ENCODE data around the gene TNPO1. TPM values are rescaled to one million over a fixed set of nuclear protein-coding genes. Genes with fewer than 3 reads are reported as not detected.
"Not testable (repeated sequence)": the region's sequence is repeated elsewhere in the genome, so short reads cannot be mapped to it uniquely, and the experiment has no call there.

Gene TNPO1
- total and polyA plus RNA-seq, 4 donors: 5.7 to 95.8 (median 29.2) TPM

DNA sequence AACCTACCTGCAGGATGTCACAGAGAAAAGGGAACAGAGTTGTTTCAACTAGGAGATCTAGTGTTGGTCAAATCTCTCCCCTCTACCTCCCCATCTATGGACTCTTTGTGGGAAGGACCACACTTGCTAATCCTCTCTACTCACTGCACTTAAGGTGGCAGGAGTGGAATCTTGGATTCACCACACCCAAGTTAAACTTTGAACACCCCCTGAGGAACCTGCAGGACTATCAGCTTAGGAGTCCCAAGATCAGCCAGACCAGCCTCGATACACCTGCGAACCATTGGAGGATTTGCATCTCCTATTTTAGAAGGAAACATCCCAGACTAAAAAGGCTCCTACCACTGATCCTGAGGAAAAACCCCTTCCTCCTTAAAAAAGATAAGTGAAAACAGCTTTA lies 116.2 kb downstream of the TNPO1 start:
- H3K36me3 ChIP-seq (ENCODE audit: control insufficient read depth in 4 of 4, insufficient read depth in 3 of 4, low read depth in 1 of 4, low read length in 3 of 4): not testable (repeated sequence)

DNA sequence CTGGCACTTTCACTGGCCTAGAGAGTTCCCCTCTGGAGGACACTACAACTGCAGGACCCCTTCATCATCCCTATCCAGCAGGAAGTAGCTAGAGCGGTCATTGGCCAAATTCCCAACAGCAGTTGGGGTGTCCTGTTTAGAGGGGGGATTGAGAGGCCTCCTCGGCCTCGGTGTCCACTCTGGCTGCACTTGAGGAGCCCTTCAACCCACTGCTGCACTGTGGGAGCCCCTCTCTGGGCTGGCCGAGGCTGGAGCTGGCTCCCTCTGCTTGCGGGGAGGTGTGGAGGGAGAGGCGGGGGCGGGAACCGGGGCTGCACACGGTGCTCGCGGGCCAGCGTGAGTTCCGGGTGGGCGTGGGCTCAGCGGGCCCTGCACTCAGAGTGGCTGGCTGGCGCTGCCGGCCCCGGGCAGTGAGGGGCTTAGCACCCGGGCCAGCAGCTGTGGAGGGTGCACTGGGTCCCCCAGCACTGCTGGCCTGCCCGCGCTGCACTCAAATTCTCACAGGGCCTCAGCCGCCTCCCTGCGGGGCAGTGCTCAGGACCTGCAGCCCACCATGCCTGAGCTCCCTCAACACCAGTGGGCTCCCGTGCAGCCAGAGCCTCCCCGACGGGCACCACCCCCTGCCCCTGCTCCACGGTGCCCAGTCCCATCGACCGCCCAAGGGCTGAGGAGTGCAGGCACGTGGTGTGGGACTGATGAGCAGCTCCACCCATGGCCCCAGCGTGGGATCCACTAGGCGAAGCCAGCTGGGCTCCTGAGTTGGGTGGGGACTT lies 118.7 kb downstream of the TNPO1 start:
- not testable (repeated sequence) for H3K9me3 ChIP-seq (ENCODE audit: control insufficient read depth in 4 of 4, low read length in 3 of 4); H3K27me3 ChIP-seq (ENCODE audit: control insufficient read depth in 4 of 4, insufficient read depth in 4 of 4, low read length in 3 of 4); H3K27ac ChIP-seq (ENCODE audit: low read depth in 1 of 2, low read length in 2 of 2); H3K4me3 ChIP-seq (ENCODE audit: low read depth in 1 of 3, low read length in 3 of 3); H3K36me3 ChIP-seq (ENCODE audit: control insufficient read depth in 4 of 4, insufficient read depth in 3 of 4, low read depth in 1 of 4, low read length in 3 of 4); H3K4me1 ChIP-seq (ENCODE audit: control insufficient read depth in 4 of 4, insufficient read depth in 4 of 4, low read length in 3 of 4); DNase-seq (ENCODE audit: low spot score); H3K9ac ChIP-seq (ENCODE audit: low read depth in 1 of 2, low read length in 2 of 2)
- 98% methylated on average over 32 of the region's 32 CpGs for WGBS

More for the DNA sequence above, 116.2 kb downstream of the TNPO1 start:
- H3K9me3 ChIP-seq (ENCODE audit: control insufficient read depth in 4 of 4, low read length in 3 of 4); H3K27me3 ChIP-seq (ENCODE audit: control insufficient read depth in 4 of 4, insufficient read depth in 4 of 4, low read length in 3 of 4); H3K27ac ChIP-seq (ENCODE audit: low read depth in 1 of 2, low read length in 2 of 2); H3K4me1 ChIP-seq (ENCODE audit: control insufficient read depth in 4 of 4, insufficient read depth in 4 of 4, low read length in 3 of 4); DNase-seq (ENCODE audit: low spot score); H3K9ac ChIP-seq (ENCODE audit: low read depth in 1 of 2, low read length in 2 of 2); H3K4me3 ChIP-seq (ENCODE audit: low read depth in 1 of 3, low read length in 3 of 3): not testable (repeated sequence)
- 94% methylated on average over 2 of the region's 2 CpGs for WGBS

DNA sequence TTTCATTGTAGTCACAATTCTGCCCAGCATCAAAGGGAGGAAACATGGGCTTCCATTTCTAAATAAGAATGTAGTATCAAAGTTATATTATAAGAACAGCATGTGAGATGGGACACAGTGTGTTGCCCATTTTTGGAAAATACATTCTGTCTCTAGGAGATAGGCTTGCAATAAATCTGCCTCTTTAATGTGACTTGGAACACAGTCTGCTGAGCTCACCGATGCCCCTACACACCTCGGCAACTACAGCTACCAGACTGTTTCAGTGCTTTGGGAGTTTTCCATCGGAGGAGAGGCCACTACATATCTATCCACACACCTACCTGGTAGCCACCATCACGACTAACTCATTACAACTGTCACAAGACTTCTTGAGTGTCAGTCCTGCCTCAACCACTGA lies 120.4 kb downstream of the TNPO1 start:
- Histone ChIP-seq H3K27ac (ENCODE audit: low read depth in 1 of 2, low read length in 2 of 2) (no peak overlapping the region), H3K4me1 (ENCODE audit: control insufficient read depth in 4 of 4, insufficient read depth in 4 of 4, low read length in 3 of 4) (peaks cover 0 to 6% (median 2%) of the 10 kb centered on the region in 4 donors), H3K9me3 (ENCODE audit: control insufficient read depth in 4 of 4, low read length in 3 of 4) (no peaks in the 10 kb centered on the region), H3K27me3 (ENCODE audit: control insufficient read depth in 4 of 4, insufficient read depth in 4 of 4, low read length in 3 of 4) (no peaks in the 10 kb centered on the region), H3K36me3 (ENCODE audit: control insufficient read depth in 4 of 4, insufficient read depth in 3 of 4, low read depth in 1 of 4, low read length in 3 of 4) (no peaks in the 10 kb centered on the region), H3K4me3 (ENCODE audit: low read depth in 1 of 3, low read length in 3 of 3) (no peak overlapping the region), H3K9ac (ENCODE audit: low read depth in 1 of 2, low read length in 2 of 2) (no peak overlapping the region)
- DNase-seq (ENCODE audit: low spot score): no peak
- no peak for TF ChIP-seq ATF3 (IDR thresholded peaks at IDR 0.05)
- no peak for TF ChIP-seq RXRA (IDR thresholded peaks at IDR 0.05)
- TF ChIP-seq TAF1 (conservative IDR thresholded peaks at IDR 0.05): no peak
- TF ChIP-seq EGR1 (IDR thresholded peaks at IDR 0.05; ENCODE audit: low read depth in 2 of 2): no peak
- no peak for TF ChIP-seq FOXA1 (IDR thresholded peaks at IDR 0.05)
- TF ChIP-seq, protein P1, sequence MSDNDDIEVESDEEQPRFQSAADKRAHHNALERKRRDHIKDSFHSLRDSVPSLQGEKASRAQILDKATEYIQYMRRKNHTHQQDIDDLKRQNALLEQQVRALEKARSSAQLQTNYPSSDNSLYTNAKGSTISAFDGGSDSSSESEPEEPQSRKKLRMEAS (IDR thresholded peaks at IDR 0.05): no peak
- no peak for TF ChIP-seq GABPA (IDR thresholded peaks at IDR 0.05 in 1 of 2, conservative IDR thresholded peaks at IDR 0.05 in 1 of 2)
- no peak for TF ChIP-seq YY1 (IDR thresholded peaks at IDR 0.05)
- no peak for TF ChIP-seq ZBTB33 (IDR thresholded peaks at IDR 0.05)
- no peak for TF ChIP-seq HNF4A (conservative IDR thresholded peaks at IDR 0.05)
- TF ChIP-seq RAD21 (IDR thresholded peaks at IDR 0.05): no peak
- 92% methylated on average over 4 of the region's 4 CpGs for WGBS
